ENCODE results near the gene VSIG10L2.

VSIG10L2 gene

DNA sequence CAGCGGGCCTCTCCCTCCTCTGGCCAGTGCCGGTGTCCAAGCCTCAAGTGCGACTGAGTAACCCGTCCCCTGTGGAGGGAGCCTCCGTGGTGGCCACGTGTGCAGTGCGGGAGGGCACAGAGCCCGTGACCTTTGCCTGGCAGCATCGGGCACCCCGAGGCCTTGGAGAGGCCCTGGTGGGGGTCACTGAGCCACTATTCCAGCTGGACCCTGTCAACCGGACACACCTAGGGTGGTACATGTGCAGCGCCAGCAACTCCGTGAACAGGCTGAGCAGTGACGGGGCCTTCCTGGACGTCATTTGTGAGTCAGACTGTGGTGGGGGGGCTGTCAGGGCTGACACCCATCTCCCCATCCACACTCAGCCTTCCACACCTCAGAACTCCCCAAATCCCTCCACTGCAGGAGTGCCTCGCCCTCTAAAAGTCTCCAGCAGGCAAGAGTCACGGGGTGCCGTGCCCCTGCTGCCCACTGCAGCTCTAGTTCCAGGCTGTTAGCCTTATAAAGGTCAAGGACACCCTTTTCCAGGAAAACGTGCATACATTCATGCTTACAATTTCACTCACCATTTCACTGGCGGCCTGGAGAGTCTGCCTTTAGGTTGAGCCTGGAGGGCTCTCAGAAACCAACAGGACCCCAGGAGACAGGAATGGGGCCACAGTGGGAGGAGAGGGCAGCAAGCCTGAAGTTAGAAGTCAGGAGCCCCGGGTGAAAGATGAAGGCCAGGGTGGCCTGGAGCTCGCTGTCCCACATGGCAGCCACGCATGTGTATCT lies 2.6 kb downstream of the VSIG10L2 start:
- DNase-seq, result no peak

DNA sequence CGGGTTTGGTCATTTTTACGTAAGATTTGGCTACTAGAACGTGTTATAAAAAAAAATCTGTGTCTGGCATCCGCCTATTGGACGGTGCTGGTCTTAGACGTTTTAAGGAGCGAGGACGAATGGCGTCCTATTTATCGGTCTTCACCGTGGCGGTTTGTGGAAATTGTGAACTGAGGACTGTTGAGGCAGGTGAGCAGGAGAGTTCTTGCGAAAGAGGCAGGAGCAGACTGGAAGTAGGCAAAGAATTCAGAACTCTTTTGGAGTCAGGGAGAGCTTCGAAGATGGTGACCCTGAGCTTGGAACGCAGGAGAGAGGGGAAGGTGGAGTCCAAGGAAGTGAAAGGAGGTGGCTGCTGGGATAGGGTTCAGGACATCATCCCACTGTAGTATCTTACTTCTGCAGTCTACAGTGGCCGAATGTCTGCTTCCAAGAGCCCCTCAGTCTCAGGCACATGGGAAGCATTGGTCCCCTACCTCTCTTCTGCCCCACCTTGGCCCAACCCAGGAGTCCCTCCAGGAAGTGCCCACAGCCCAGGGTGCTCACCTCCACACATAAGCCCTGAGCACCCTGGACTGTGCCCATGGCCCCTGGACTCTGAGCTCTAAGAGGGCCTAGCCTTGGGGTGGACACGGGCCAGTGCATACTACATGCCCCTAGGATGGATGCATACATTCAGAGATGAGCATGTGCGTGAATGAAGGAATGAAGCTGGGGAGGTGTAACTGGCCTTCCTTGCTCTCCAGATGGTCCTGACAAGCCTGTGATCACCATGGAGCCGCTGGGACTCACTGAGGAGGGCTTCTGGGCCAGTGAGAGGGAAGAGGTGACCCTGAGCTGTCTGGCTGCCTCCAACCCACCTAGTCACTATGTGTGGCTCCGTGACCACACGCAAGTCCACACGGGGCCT lies 3.7 kb downstream of the VSIG10L2 start:
- DNase-seq, result no peak

DNA sequence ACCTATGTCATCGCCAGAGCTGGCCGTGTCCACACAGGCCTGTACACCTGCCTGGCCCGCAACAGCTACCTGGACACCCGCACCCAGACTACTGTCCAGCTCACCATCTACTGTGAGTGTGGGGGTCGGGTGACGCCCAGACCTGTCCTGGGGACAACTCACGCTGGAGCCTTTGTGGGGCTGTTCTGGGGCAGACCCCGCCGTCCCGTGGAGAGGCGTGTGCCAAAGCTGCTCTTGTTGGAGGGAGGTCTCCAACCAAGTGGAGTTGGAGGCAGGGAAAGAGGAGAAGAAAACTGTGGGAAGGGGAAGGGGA lies 4.3 kb downstream of the VSIG10L2 start:
- DNase-seq, result no peak

DNA sequence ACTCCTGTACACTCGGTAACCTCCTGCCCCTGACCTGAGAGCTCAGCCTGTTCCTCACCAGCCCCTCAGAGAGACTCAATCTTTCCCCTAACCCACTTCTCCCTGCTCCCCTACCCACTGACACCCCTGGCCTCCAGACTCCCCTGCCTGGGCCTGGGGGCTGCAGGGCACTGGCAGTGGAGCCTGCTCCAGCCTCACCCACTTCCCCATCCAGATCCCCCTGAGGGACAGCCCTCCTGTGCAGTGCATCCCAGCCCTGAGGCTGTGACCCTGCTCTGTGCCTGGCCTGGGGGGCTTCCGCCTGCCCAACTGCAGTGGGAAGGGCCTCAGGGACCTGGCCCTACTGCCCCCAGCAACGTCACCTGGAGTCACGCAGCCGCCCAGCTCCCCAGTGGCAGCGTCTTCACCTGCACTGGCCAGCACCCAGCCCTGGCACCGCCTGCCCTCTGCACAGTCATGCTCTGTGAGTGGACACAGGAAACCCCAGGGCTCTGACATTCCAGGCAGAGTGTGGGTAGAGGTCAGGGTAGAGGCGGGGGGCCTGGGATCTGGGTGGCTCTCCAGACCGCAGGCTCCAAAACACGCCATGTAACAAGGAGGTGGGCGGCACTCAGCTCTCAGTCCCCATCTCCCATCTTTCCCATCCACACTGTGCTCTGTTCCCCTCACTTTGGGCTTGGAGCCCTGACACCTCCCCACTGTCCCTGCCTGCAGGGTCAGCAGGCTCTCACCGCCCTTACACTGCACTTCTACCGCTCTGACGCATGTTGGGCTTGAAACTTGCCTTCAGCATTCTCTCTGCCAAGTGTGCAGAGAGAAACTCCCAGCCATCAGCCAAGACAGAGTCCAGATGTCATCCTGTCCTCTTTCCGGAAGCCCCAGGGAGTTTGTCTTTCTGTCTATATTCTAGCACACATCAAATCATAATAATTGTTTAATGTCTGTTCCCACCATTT lies 5.1 kb downstream of the VSIG10L2 start:
- DNase-seq, result no peak

DNA sequence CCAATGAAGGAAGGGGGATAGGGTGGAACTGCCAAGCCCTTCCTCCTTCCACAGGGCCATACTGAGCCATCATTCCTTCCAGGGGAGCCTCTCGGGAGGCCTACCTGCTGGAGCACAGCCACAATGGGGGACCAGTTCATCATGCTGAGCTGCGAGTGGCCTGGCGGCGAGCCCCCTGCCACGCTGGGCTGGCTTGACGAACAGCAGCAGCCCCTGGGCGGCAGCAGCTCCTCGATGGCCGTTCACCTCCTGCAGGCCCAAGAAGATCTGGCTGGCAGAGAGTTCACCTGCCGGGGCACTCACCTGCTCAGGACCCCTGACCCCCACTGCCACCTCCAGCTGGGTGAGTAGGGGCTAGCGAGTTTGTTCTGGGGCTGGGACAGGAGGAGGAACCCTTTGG lies 5.9 kb downstream of the VSIG10L2 start:
- no peak for DNase-seq

DNA sequence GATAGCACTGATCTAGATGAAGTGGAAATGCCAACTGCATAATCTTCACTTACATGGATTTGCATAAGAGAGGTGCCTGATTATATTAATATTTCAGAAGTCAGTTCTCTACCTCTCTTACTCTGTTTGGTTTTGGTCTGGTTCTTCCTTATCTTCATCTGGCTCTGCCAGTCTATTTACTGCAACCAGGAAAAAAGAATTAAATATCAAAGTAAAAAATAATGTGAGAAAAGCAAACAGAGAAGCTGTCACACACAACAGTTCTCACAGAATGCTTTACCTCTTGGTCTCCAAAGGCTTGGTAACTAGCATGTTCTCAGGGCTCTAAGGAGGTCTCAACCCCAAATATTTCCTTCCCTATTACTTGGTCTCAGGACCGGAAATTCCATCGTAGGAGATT lies 6.7 kb downstream of the VSIG10L2 start:
- DNase-seq, result no peak

DNA sequence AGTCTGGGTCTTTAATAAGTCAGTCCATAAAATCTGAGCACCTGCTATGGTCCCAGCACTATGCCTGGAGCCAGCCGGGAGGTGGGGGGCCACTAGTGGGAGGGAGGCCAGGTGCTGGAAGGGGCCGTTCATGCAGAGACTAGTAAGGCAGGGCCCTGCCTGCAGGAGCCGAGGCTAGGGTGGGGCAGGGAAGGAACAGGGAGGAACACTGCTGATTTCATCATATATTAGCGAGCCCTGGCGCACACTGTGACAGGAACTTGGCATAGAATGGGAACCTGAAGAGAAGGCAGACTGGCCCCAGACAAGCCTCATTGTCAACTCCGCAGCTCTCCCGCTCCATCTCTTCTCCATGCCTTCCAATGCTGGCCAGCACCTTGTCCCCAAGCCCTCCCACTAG lies 7.1 kb downstream of the VSIG10L2 start:
- DNase-seq, result no peak

DNA sequence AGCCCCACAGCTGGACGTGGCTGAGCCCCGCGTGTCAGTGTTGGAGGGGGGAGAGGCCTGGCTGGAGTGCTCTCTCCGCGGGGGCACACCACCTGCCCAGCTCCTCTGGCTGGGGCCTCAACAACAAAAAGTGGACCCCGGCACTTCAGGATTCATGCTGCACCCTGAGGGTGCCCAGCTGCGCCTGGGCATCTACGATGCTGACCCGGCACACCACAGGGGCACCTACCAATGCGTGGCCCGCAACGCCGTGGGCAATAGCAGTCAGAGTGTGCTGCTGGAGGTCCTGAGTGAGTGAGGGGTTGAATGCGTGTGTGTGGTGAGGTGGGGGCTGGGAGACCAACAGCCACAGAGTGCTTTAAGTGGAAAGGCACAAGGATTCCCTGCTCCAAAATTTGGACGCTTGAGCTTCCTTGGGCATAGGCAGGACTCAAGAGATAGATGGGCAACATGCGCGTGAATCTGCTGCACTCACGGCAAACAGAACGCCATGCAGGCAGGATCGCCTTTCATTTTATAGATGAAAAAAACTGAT lies 7.6 kb downstream of the VSIG10L2 start:
- no peak for DNase-seq

DNA sequence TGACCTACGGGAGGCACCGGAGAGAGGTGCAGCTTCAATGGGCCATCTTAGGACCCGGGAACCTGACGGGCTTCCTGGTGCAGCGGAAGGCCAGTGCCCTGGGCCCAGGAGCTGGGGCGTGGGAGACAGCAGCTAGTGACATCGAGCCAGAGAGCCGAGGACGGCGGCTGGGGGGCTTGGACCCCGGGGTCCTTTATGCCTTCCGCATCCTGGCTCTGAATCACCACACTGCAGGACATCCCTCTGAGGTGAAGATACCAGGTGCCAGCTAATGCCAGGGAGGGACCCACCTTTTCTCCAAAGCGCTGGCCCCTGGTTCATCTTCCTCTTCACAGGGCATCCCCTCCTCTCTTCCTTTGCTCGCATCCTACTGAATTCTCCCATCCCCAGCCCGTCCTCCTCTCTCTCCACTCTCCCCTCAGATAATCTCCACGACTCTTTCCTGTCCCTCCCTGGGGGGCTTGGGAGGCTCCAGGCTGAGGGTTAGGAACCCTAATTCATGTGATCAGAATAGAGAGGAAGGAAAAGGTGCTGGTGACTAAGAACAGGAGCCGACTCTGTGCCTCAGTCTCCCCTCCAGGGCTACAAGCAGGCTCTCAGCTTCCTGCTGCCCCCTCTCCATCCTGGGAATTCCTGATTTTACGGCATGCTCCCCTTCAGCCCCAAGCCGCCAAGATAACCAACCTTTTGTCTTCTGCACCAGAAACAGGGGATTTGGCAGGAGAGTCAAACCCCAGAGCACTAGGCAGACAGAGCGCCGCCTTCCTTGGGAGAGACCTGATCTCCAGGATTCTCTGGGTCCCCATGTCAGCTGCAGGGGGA lies 8.5 kb downstream of the VSIG10L2 start:
- DNase-seq, result no peak

DNA sequence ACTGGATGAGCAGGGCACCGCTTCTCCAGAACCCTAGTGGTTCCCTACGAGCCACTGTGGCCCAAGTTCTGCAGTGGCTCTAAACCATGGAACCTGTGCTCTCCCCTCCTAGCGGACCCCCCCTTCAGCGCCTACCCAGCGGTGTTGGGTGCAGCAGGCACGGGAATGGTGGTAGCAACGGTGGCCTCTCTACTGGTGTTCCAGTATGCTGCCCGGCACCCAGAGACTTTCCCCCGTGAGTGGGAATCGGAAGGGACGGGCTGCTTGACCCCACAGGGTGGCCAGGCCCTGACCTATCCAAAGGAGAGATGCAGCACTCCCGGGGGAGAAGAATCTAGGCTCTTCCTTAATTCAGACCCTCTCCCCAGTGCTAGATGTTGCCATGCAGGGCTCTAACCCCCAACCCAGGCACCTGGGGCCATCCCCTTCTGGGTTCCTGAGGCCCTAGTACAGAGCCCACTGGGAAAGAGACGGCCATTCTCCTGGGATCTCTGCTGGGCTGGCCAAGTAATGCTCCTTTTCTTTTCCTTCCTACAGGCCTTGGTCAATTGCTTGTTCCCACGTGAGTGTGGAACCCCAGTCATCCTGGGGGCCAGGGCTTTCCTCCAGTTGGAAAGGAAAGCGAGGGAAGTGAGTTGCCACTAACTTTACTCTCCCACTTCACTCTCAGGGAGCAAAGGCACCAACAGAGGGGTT lies 9.2 kb downstream of the VSIG10L2 start:
- no peak for DNase-seq

DNA sequence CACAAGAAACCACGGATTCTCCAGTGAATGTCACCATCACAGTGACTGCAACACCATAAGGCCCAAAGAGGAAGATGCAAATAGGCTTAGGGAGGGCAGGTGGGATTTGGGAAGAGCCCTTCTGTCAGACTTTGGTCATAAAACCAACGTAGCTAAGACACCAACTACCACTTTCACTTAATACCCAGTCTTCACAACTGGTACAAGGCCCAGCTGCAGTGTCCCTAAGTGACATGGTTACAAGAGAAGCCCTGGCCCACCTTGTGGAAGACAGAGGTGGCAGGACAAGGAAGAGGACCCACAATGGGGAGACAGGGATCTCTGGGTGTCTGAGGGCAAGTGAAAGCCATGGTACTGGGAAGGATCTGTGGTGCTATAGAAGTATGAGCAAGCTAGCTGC lies 10.0 kb downstream of the VSIG10L2 start:
- DNase-seq, result no peak

DNA sequence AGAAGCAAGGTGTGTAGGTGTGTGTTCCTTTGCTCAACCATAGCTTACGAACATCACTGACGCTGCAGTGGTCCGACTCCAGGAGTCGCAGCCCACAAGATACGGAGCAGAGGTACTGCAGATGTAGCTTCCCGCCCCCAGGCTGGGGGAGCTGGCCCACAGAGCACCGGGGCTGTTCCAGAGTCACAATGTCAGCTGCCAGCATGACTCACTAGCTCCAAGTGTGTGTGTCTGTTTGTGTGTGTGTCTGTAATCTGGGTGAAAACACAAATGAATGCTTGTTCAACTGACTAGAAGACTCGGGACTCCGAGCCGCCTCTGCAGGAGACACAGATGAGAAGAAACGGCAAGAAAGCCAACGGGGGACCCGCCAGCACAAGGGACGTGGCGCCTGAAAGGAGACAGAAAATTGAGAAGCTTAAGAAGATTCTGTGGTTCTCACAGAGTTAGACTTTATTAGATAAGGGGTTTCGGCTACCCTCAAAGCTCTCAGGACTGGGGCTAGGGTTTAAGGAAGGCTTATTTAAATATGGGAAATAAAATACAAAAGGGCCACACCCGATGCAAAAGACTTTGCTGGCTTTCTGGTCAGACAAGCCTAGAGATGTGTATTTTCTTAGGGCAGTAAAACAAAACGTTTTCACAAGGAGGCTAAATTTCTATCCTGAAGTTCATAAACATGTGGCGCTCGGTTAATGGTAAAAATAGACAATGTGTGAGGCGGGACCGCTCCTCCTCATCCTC lies 10.7 kb downstream of the VSIG10L2 start:
- DNase-seq, result no peak

DNA sequence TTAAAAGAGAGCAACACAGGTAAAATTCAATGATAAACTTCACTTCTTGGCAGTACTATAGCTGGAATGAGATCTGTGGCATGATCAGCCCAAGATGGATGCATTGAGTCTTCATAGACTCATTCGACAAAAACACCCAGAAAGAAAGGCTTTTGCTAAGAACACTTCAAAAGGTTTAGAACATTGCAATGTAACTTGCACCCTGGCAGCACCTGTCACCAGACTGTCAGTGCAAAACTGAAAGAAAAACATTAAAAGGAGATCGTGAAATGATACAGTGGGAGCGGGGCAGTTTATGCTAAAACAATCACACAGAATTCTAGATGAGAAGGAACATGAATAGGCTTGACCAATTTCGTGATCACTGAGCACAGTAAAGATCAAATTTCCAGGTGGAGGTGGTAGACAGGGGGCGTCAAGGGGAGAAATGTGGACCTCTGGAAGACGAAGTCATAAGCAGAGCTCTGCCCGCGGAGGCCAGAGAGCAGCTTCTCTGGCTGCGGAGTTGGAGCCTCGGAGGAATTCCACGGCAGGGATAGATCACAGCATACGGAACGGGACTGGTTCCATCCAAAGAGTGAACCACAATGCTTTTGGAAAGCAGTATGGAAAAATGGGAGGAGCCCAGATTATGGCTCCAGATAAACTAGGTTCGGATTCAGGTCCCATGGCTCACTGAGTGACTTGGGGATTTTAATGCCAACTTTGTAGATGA lies 11.9 kb downstream of the VSIG10L2 start:
- DNase-seq, result no peak

DNA sequence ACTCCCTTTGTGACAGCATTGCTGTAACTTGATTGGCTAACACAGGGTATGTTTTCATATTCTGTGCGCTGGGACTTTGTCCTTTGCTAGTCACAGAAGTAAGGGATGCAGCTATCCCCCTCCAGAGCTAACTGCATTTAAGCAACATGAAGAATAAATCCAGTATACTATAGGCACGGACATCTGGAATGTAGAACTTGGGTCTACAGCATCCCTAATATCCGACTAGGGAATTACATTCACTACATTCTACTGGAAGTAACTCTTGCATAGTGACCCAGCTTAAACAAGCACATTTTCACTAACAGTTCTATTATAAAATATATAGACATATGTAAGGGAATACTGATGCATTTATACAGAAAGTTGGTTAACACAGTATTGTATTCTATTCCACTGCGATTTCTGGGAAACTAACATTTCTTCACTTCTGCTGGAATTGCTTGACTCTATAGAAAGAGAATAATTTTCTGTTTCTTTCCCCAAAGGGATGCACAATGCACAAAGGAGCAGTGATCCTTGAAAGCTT lies 13.1 kb downstream of the VSIG10L2 start:
- no peak for DNase-seq

DNA sequence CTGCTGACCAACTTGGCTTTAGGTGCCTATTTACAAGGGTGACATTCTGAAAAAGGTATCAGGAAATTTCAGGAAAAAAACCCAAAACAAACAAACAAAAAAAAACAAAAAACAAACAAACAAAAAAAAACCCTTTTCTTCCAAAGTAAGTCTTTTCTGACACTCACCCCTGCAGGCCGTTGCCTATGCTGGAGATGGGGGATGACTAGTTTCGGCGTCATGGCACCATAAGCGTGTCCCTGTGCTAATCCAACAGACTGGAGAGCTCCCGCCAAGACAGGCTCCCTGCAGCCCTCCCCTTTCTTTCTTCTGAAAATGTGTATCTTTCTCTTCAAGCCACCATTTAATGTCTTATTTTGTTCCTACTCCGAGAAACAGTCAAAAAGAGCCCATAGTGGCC lies 13.7 kb downstream of the VSIG10L2 start:
- DNase-seq, result no peak

DNA sequence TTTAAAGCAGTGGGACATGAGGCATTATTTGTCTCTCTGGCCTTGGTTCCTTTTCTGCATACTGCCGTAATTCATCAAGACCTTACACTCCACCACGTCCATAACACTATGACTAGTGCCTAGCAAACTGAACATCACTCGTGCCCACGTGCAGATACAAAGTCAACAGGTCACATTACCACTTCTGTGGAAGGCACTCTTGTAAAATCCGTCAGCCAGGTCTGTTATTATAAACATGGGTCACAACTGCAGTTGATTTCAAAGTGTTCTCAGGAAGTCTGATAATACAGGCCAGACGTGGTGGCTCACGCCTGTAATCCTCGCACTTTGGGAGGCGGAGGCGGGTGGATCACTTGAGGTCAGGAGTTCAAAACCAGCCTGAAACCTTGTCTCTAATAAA lies 14.1 kb downstream of the VSIG10L2 start:
- DNase-seq, result no peak

DNA sequence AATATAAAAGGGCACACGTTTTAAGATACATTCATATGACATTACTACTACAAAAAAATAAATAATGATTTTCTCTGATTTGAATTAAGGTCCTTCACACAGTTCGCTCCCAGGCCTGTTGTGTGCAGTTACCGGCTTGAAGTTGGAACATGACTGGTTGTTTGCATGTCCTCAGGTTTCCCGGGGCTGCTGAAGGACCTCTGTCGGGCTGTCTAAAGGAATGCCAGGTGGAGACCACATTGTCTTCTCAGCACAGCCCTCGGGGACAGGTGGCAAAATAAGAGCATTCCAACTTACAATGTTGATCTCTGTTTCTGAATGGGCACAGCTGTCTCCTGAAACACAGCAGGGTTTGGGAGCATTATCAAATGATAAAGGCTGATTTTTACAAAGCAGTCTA lies 14.9 kb downstream of the VSIG10L2 start:
- no peak for DNase-seq

DNA sequence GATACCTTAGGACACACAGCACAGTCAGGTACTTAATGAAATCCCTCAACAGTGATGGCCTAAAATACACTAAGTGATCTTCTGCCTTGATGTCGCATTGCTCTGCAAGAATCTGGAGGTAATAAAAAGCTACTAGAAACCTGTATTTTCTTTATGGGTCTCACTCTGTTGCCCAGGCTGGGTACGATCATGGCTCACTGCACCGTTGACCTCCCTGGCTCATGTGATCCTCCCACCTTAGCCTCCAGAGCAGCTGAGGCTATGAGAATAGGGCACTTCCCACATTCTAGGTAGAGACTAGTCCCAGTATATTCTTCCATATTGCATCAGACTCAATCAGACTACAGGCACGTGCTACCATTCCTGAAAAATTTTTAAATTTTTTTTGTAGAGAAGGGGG lies 21.7 kb downstream of the VSIG10L2 start:
- DNase-seq, result no peak

DNA sequence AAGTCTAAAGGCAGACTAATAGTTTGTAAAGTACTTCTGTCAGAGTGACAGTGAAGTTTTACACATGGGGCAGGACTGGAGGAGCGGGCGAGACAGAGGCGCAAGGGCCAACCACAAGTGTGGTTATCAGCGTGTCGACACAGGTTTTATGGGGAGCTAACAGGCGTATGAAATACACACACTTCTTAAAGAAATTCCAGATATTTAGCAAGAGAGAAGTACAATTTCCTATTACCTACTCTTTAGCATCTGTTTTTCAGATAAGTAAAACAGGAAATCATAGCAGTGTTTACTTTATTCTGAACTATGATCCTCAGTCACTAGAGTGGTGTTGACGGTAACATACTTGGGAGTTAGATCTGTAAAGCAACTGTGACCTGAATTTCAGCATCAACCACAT lies 22.5 kb downstream of the VSIG10L2 start:
- no peak for DNase-seq

DNA sequence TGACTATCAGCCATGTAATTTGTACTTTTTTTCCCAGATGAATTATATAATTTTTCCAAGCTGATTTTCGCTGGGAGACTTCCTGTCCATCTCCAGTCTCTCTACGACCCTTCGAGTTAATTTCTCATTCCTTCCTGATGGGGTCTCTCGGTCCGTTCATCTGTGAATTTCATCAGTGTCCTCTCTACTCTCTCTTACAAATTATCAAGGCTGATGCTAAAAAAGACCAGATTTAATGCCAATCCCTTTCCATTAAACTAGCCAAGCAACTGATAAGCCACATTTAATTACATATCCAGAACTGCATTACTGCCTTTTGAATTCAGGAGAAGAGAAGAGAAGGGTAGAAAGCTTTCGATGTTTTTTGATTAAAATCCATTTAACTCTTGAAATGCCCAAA lies 25.8 kb downstream of the VSIG10L2 start:
- DNase-seq, result no peak

All from inflammatory macrophage treated with lipopolysaccharide for 1 hour (primary cell).